Measurements from ENCODE around the gene BRD4.
"Not testable (repeated sequence)": the region's sequence is repeated elsewhere in the genome, so short reads cannot be mapped to it uniquely, and the experiment has no call there.

The BRD4 gene

GRCh38 chr19:15358918-15359317 lies 26.6 kb upstream of the BRD4 start:
- no peak for DNase-seq

DNA sequence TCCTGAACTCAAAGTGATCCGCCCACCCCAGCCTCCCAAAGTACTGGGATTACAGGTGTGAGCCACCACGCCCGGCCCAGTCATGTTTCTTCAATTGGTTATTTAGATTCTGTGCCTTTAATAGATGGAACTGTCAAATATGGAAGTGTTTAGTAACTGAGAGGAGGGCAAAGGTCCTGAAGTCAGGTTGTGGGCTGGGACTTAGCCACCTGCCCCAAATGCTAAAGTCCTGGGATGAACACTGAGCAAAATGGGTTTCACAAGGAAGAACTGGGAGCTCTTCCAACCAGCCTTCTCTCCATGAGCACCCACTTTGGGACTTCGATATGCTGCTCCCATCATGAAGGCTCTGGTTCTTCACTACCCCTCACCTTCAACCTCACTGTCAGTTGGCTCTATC lies 25.6 kb upstream of the BRD4 start:
- DNase-seq = no peak

GRCh38 chr19:15354566-15355296 lies 22.4 kb upstream of the BRD4 start:
- DNase-seq = no peak

DNA sequence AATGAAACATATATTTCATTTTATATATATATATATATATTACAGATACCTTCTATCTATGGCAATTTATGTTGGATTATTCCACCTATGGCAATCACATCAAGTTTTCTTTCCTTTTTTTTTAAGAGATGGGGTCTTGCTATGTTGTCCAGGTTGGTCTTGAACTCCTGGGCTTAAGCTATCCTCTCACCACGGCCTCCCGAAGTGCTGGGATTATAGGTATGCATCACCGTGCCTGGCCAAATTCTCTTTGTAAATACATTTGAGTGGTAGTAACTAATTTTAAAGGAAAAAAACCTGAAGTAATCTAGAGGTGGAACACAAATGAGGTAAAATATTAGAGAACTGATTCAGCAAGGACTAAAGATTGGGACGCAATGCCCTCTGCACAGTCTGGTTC lies 21.6 kb upstream of the BRD4 start:
- no peak for DNase-seq

DNA sequence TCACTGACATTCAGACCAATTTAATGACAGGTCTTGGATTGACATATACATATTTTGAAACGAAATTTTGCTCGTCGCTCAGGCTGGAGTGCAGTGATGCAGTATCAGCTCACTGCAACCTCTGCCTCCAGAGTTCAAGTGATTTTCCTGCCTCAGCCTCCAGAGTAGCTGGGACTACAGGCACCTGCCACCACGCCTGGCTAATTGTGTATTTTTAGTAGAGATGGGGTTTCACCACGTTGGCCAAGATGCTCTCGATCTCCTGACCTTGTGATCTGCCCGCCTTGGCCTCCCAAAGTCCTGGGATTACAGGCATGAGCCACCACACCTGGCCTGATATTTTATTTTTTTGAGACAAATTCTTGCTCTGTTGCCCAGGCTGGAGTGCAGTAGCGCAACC lies 20.2 kb upstream of the BRD4 start:
- not testable (repeated sequence) for DNase-seq

- not testable (repeated sequence) for DNase-seq
These were observed 9.0 kb upstream of the BRD4 start for GRCh38 chr19:15341328-15341727.

- DNase-seq = no peak
These were observed 7.7 kb upstream of the BRD4 start for GRCh38 chr19:15340086-15340485.

GRCh38 chr19:15337202-15337601 lies 4.9 kb upstream of the BRD4 start:
- DNase-seq = no peak

DNA sequence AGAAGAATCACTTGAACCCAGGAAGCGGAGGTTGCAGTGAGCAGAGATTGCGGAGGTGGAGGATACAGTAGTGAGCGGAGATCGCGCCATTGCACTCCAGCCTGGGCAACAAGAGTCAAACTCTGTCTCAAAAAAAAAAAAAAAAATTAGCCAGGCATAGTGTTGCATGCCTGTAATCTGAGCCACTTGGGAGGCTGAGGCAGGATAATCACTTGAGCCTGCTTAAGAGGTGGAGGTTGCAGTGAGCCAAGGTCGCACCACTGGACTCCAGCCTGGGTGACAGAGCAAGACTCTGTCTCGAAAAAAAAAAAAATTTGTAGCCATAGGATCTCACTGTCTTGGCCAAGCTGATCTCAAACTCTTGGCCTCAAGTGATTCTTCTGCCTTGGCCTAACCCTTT lies 3.7 kb upstream of the BRD4 start:
- not testable (repeated sequence) for DNase-seq

DNA sequence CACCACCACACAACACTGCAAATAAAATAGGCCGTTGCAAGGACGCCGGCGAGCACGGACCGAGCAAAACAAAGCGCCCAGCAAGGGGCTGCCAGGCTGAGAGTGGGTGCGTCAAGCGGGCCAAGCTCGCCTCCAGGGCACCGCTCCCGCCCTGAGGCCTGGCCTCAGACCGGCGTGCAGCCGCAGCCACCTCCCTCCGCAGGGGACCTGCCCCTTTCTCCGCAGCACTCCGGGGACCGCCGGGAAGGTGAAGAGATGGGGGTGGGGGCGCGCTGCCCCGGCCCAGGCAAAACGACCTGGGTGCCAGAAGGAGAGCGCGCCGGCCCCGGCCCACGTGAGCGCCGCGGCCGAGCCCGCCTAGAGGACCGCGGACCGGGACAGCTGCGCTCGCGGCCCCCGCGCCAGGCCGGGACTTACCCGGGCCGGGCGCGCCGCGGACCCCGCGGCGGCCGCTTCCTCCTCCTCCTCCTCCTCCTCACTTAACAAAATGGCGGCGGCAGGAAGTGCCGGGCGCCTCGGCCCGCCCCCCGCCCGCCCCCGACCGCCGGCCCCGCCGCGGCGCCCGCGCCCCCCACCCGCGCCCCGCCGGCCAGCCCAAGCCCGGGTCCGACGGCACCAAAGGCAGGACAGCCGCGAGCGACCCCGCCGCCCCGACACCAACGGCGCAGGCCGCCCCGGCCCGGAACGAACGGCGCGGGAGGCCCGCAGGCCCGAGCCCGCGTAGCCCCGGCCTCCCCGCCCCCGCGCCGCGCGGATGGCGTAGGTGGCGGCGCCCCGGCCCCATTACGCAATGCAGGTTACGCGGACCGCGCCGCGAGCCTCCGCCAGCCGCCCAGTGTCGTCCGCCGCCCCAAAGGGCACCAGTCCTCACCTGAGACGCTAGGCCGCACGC lies 674 bp downstream of the BRD4 start:
- DNase-seq = peak; percentile 61

GRCh38 chr19:15330801-15331418 lies 1.4 kb downstream of the BRD4 start:
- DNase-seq = peak; percentile 47

DNA sequence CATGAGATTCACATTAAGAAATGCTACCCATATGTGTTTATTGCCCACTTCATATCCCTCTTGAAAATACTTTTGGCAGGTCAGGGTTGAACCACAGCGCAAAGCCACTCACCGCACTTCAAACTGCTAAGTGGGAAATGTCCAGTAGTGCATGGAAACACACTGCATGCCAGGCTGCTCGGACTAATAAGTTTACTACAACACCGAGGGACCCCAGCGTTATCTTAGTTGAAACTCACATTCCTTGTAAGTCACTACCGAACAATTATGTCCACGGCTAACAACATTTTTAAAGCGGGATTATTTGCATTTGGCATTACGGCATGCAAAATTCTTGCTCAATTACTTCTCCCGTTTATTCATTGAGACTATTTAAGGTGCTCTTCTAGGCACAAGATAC lies 4.0 kb downstream of the BRD4 start:
- no peak for DNase-seq

DNA sequence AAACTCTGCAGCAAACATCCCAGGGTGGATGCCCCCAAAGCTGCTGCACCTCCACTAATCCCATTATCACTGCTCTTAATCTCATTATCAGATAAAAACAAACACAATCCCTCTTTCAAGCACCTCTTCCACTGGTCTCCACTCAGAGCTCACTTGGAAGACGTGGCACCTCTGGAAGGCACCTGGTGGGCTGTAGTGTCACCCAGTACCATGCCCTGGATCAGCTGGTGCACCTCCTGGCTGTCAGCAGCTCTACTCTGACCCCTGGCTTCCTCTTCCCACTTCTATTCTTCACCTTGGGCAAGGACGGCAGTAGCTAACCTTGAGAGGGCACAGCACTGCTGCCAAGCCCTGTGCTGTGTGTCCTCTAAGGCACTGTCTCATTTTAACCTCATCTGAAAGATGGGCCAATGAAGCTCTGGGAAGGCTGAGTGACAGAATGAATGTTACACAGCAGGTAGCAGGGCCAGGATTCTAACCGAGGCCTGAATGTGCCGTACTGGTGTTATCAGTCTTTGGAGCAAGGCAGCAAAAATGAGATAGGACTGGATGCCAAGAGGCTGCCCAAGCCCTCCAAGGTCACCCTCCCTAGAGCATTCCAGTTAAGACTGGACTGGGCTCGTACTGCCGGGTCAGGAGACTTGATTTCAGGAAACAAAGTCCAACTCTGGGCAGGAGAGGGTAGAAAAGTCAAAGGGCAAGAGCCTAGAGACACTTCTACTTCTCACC lies 7.4 kb downstream of the BRD4 start:
- no peak for DNase-seq

GRCh38 chr19:15323496-15324235 lies 8.7 kb downstream of the BRD4 start:
- peak; percentile 61 for DNase-seq

DNA sequence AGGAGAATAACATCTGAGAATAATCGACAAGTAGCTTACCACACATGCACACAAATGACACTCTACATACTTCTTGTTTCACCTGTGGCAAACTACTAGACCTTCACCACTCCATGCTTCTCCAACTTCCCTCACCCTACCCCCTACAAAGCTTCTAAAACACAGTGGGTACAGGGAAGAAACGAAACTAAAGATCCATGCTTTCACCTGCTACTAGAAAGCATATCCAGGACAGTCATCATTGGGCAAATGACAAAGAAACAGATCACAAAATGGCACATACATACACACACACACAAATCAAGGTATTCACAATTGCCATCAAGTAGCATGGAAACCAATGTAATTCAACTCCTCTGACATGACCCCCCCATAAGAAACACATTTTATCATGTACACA lies 10.6 kb downstream of the BRD4 start:
- no peak for DNase-seq

- DNase-seq = no peak
These were observed 12.2 kb downstream of the BRD4 start for GRCh38 chr19:15320116-15320515.

- peak; percentile 86 for DNase-seq
These were observed 14.1 kb downstream of the BRD4 start for GRCh38 chr19:15318241-15318691.

- DNase-seq = no peak
These were observed 14.8 kb downstream of the BRD4 start for GRCh38 chr19:15317392-15318071.

GRCh38 chr19:15316498-15316897 lies 15.8 kb downstream of the BRD4 start:
- DNase-seq = peak; percentile 63

DNA sequence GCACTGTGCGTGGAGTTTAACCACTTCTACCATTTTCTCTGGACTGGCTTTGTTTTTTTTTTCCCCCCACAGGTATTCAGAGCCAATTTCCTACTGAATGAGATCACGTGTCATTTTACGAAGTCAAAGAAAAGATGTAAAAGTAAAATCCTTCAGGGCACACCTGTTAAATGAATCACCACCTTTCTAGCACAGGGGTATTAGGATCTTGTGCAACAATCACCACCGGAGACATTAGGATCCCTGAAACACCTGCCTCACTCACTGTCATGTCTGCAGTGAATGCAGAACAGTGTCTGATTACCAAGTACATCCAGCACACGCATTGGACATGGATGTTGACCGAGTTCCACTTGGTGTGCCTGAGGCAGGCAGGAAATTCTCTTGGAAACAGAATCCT lies 17.2 kb downstream of the BRD4 start:
- DNase-seq = no peak

DNA sequence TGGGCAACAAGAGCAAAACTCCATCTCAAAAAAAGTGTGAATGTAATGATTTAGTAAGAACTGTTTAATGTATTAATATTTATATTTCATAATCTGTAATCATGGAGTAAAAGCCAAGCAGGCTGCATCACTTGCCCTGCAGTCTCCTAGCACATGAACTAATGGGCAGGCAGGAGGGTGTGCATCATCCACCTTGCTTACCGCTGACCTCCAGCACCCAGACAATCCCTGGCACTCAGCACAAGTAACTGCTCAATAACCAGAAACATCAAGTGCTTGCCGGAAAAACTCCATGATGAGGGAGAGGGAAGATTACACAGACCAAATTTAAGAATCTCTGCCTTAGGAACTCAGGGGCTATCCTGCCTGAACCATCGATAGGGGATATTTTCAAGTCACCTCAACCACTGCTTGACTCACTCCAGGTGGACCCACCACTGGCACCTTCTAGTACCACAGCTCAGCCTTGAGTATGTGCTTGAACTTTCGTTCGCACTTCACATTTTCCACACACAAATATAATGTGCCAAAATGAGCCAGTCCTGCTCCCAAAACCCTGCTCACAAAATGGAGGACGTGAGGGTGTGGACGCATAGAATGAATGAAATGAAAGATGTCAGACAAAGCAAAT lies 18.6 kb downstream of the BRD4 start:
- no peak for DNase-seq
